NT2/D1 (cell line): ENCODE data around the gene MPG.

Experiments used
- SUZ12 ChIP-seq: IDR thresholded peaks from 2 replicates; pipeline ENCODE4 v1.6.1; 2011; ENCODE audit not compliant: insufficient read length, insufficient read depth; ENCODE audit errors: extremely low read depth
- YY1 ChIP-seq: IDR thresholded peaks from 2 replicates; pipeline ENCODE4 v1.6.1; 2011; ENCODE audit not compliant: insufficient read length, insufficient read depth
- ZNF274 ChIP-seq: IDR thresholded peaks from 2 replicates; pipeline ENCODE4 v1.6.1; 2011; ENCODE audit warnings: mild to moderate bottlenecking, low read depth, low read length

DNA sequence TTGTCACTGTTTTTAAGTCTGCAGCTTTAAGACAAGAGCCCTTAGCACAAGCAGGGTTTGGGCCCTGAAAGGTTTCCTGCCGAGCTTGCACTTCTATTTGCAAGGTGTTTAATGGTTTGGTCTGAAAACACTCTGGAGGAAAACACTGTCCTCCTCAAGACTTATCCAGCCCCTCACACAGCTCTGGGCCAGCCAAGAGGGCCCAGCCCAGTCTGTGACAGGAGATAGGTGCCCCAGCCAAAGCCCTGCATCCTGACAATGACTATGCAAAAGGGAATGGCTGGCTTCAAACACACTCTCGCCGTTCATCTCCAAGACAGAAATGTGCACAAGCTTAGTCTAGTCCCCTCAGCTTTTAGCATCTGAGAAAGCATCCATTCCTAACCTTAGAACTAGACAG is 26.9 kb downstream of the MPG start:
- no peak for TF ChIP-seq YY1
- no peak for TF ChIP-seq ZNF274
- no peak for TF ChIP-seq SUZ12
